8988T (cell line): Measurements from ENCODE around the gene MPPED2.

Experiments used
- DNase-seq: peaks from one replicate; pipeline ENCODE4 v3.0.0; 2011

The MPPED2 gene, protein sequence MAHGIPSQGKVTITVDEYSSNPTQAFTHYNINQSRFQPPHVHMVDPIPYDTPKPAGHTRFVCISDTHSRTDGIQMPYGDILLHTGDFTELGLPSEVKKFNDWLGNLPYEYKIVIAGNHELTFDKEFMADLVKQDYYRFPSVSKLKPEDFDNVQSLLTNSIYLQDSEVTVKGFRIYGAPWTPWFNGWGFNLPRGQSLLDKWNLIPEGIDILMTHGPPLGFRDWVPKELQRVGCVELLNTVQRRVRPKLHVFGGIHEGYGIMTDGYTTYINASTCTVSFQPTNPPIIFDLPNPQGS

DNA sequence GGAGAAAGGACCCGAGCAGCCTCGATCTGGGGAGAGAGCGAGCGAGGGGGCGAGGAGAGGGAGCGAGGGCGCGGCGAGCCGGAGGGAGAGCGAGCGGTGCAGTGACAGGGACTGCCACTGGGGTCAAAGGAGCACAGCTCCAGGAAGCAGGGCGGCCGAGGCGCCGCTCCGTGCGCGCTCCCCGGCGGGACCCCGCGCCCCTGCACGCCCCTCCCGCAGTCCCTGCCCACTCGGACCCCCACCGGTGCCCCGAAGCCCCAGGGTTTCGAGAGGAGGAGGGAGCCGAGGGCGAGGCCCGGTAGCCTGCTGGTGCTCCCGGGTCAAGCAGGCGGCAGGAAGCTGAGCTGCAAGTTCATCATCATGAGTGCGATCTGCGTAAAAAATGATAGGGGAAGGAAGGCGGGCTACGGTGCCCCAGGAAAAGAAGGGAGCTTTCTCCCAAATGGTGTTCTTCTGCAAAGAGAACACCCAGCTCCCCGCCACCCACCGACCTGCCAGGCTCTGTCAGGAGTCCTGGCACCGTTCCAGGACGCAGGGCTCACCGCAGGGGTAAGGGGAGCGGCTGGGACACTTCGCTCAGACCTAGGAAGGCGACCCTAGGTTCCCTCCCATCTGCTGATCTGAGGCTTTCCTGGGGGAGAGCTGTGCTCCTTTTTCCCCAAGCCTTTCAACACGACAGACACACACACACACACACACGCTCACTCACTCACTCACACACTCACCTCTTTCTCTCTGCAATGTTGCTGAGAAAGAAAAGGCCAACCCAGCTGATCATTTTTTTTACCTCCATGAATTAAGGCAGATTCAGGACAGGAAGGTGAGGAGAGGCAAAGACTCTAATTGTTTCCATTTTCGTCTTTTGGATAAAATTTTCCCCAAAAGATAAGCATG lies at the start of gene MPPED2:
Gene MPPED2 (minus strand): TSS at position 103 of the 894 bp plus-strand sequence. CDS start 5,980 bp downstream, outside the sequence.
- peak; percentile 83 for DNase-seq

DNA sequence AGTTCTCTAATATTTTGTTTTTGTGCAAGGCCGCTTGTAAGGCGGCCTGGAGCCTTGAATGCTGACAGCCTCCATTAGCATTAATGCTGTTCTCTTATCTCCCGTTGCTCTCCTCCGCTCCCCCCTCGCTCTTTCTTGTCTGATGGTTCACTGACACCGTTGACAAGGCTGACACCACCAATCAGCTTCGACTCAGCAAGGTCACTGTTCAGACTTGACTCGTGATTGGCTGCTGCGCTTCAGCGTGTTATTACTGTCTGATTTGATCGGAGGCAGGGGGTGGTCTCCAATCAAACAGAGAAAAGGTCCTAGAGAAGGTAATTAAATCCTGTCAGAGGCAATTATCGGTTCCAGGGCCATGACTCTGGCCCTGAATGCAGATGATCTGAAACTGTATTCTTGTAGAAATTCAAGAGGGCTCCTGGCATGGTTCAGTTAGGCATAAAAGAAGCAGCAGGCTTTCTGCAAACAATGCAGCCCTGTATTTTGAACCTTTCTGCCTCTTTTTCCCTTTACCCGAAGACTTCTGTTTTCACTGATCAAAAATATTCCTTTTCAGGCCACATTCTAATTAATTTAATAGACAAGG lies 49.3 kb upstream of the MPPED2 start:
- DNase-seq, result peak; percentile 21

DNA sequence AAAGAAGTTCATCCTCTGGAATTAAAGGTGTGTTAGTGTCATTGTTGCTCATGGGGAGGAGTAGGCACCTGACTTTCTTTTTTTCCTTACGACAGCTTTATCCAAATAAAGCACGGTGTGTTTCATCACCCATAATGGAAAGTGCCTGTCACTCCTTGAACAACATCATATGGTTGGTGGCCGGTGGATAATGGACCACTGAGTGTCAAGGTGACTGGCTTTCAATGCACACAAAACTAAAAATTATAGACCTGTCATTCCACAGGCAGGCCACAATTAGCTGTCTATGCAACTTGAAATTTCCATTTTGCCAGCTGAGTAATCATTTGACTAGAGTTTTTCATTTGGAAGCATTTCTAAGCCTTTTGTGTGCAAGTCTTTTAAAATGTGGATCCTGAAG lies 45.0 kb upstream of the MPPED2 start:
- no peak for DNase-seq

DNA sequence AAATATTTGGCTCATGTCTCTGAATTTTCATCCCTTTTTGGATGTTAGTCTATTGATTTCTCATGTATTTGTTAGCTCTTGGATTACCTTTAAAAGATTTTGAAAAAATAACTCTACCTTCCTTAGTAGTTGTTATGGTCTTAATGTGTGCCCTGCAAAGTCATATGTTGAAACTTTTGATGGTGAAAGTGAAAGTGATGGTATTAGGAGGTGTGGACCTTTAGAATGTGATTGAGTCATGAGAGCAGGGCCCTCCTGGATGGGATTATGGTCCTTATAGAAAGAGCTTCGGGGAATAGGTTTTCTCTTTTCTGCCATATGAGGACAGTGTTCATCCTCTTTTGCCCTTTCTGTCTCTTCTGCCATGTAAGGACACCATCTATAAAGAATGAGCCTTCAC lies 33.6 kb upstream of the MPPED2 start:
- DNase-seq, result no peak

DNA sequence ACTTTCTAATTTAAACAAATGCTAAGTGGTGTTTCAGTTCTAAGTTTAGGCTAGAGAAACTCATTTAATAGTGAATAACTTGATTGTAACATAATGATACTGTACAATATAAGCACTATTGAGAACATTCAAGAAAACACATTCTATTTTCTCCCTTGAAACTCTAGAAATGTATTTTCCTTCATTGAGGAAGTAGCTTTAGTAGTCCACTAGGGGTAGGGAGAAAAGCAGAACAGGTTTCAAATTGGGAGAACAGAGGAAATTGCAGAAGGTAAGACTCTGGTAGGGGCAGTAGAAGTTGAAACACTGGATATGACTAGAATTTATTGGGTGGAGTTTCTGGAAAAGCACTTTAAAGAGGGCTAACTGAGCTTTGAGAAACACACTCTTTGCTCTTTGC lies 31.6 kb upstream of the MPPED2 start:
- DNase-seq, result no peak

DNA sequence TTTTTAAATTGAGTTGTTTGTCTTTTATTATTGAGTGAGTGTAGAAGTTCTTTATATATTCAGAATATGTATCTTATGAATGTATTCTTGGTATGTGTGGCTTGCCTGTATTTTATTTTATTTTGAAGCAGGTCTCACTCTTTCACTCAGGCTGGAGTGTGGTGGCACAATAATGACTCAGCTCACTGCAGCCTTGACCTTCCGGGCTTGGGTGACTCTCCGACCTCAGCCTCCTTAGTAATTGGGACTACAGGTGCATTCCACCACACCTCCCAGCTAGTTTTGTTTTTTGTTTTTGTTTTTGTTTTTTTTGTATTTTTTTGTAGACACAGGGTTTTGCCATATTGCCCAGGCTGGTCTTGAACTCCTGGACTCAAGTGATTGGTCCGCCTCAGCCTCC lies 24.5 kb upstream of the MPPED2 start:
- DNase-seq, result no peak

DNA sequence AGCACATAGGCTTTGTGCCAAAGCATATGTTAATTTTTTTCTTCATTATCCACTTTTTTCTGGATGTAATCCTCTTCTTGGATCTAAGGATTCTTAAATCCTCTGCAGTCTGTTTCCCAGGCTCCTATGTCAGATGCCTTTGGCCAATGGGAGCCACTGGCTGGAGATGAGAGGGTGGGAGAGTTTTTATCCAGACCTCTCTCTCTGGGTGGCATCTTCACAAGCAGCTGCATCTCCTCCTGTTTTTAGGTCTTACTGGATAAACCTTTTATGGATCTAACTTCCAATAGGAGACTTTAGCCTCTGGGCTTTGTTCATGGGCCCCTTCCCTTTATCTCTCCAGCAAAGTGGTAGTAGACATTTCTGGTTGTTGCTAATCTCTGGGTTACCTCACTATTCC lies 22.4 kb upstream of the MPPED2 start:
- DNase-seq, result no peak

DNA sequence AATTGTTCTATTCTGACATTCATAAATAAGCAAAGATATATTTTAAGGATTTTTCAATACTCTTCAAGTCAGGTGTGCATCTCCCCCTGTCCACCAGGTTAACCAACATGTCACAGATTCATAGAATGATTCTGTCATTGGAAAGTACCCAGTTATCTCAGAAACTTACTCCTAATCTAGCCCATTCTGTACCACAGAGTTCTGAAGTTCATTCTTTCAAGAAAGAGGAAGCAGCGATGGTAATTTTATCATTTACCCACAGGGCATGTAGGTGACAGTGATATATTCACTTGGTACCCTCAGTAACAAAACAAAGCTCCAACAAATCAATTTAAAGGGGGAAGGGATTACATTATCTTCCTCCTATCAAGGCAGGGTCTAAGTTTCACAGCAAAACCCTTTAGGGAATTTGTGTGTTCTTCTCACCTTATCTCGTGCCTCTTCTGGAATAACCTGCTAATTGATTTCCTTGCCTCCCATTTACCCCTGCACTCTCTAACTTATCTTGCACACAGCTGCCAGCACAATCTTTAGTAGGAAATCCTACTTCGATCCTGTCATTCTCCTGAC lies 19.0 kb upstream of the MPPED2 start:
- DNase-seq, result no peak

DNA sequence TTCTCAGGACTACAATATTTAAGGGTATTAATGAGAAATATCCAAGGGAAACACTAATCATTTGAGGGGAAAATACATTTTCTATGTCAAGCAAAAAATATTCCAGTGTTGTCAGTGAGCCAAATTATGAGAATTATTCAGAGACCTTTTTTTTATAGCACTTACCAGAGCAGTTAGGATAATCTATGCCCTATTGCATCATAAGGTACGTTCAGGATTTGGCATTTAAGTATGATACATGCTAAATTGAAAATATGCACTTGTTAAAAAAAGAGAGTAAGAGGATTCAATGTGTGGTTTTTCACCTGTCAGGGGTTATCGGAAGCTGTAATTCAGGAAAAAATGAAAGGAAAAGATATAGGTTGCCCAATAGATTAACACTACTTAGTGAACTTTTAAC lies 17.2 kb upstream of the MPPED2 start:
- no peak for DNase-seq

DNA sequence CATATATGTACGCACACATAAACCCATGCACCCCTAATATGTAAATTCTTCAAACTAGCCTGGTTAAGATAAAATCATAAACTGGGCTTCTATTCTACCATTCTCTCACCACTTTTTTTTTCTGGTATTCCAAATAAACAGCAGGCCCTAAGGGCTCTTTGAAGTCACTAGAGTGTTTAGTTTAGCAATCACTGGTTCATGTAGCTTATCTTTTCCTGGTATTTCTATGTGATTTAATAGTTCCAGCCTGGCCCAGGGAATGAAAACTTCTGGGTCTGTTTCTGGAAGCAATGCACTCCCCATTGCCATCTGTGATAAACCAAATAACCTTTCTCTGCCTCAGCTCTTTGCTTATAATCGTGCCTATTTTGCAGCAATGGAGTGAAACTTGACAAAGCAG lies 10.7 kb upstream of the MPPED2 start:
- no peak for DNase-seq

DNA sequence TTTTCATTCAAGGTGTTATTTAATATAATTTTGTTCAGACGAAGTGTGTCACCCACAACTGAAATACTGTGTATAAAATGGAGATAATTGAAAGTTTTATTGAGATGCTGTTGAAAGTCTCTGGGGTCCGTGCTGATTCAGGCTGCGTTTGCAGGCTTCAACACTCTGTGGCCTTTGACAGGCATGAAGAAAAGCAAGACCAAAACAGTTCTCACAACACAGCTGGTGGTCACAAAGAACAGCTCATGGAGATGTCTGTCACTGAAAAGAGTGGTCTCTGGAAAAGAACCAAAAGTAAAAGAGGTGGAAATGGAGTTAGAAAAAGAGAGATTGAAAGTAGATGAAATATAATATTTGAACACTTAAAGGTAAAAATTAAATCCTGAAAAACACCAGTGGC lies 9.8 kb upstream of the MPPED2 start:
- no peak for DNase-seq

DNA sequence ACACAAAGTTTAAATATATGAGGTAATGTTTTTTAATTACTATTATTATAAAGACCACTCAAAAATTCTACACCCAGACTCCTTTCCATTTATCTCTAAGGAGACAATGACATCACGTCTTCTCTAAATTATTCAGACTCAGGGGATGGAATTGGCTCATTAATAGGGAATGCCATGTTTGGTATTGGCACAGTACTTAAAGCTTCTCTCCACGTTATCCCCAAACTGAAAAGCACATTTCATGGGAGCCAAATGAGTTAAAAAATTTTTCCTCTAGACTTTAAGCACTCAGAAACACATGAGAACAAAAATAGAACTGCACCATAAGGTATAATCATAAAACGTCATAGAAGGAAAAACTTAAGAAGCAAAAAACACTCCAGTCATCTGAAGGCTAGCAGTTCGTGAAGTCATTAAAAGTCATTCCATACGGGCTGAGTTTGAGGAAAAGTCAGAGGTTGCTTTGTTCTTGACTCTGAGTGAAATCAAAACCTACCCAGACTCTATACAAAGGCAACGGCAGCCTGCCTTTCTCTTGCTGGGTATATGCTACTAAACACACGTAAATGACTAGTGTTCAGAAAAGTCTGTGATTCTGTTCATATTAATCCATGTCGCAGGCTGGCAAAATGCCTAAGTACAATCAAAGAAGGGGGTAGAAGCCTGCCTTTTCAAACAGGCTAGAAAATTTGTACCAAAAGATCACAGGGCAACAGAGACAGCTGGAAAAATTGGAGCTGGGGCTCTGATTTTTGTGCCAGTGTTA lies 8.7 kb upstream of the MPPED2 start:
- DNase-seq, result no peak

DNA sequence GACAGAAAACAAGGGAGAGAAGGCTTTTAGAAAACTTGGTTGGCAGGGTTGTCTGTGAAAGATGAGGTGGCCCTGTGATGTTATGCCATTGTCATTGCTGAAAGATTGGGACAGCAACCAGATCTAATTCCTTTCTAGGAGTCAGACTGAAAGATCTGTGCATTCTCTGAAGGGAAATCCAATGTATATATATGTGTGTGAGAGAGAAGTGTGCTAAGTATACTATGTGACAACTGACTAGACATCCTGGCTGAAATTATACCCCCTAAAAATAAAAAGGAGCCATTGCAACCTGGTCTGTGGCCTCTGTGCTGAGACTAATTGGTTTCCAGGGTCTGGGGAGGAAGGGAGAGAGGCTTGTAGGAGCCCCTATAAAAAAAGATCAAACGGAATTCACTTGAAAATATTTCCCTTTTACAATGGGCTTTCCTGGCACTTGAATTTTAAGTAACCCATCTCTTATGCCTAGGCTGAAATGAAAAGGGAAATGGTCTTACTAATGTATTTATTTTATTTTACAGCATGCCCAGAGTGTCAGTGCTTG lies 1.2 kb upstream of the MPPED2 start:
- DNase-seq, result no peak

DNA sequence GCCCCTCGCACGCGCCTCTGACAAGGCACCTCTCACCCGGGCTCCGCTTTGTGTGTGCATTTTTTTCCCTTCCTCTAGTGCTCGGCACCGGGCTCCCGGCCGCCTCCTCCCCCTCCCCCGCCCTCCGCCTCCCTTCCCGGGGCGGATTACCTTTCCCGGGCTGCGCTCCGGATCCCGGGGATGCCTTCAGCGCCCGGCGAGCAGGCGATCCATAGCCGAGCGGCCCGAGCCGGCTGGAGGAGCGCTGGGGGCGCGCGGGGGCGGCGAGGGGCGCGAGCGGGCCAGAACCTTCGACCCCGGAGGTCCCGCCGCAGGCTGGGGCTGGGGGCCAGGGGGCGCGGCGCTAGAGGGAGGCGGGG lies 282 bp downstream of the MPPED2 start:
- no peak for DNase-seq

DNA sequence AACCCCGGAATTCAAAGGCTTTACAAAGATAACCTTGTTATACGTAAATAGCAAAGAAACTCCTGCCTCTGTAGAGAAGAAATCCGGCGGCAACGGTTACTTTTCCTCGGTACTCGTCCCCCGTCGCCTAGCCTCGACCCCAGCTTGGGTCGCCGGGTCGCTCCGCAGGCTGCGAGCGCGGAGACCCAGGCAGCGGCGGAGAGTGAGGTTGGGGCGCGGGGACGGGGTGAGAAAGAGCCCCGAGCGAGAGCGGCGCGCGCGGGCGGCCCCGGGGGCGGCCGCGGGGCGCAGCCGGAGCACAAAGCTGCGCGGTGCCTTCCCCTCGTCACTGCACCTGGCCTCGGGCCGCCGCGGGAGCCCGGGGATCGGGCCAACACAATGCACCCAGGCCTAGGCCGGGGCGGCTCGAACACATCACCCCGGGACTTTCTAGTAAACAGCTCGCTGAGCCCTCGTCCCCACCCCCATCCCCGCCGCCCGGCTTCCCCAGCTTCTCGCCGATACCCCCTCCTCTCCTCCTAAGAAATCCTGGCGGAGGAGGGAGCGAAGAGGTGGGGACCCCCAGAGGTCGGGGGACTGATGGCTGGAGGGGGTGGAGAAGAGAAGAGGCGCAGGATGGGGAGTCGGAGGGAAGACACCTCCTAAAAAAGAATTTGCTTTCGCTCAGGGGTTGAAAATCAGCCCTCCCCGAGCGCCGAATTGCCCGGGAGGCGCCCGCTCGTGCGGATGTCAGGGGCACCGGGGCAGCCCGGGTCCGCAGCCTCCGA lies 845 bp downstream of the MPPED2 start:
- peak; percentile 51 for DNase-seq

DNA sequence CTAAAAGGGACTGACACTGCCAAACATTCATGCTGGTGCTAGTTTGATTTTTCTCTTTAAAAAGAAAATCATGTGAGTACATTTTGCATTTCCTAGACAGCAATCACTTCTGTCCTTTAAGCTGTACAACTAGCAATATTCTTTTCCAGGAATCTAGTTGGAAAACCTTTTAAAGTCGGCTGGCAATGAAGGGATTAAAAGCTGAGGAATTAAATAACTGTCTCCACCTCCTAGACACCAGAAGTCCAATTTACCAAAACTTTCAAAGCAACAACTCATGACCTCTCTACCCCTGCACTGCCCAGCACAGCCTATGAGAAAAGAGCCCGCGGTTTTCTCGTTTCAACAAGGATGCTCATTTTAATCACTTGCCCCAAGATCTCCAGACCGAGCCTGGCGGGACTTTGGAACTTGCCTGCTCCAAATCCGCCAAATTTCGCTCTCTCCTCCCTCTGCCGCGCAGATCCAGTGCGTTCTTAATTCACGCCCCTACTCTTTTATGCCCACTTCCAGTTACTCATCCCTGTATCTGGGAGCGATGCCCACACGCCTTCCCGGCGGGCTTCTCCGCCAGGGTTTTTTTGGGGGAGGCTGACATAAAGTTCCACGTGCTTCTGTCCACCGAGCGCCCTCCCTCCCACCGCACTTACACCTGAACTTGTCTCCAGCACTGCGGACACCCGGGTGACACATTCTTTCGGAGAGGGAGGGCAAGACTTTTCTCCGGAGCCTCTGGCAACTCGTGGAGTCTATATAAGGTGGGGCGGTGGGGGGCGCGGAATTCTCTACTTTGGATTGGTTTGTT lies 2.5 kb downstream of the MPPED2 start:
- peak; percentile 29 for DNase-seq

DNA sequence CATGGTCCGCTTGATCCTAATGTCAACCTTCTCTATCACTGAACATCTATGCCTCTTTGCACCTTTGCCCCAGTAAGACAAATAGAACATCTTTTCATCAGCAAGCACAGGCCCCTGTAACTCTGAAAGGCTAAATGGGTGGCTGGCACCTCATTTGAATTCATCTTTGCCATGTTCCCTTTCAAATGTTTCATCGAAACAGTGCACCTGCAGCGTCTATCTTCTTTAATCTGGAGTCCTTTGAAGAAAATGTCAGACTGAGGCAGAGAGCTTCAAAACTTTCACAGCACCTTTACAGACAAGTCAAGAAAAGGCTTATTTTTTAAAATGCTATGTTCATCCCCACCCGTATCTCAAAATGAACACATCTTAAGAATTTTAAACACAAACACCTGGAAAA lies 3.4 kb downstream of the MPPED2 start:
- DNase-seq, result no peak

DNA sequence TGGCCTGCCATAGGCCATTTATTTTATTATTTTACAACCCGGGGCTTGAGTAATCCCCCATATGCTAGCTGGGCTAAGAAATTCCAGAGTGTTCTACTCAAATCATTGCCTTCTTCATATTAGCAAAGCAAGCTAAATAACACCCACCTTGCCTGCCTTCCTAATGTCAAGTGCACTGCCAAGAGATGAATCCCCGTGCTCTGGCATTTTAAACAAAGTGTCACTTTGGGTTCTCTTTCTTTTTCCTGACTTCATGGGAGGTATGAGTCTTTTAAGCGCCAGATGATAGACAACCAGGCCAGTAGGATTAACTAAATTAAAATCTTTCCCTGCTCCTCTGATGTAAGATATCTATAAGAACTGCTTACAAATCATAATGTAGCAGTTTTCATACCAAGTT lies 4.5 kb downstream of the MPPED2 start:
- no peak for DNase-seq

DNA sequence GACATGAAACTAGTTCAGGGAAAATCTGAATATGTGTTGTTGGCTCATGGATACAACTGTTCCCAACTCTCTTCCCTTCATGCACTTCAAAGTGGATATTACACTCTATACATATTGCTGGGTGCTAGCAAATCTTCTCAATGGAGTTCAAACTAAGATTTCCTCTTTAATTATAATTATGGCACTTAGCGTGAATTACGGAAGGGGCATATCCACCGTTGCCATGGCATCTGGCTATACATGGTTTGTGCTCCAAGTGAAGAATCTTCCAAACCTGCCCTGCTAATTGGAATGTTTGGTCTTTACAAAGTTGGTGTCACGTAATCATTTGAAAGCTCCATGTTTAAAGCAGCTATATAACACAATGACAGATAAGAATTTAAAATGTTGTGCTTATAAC lies 5.6 kb downstream of the MPPED2 start:
- no peak for DNase-seq

DNA sequence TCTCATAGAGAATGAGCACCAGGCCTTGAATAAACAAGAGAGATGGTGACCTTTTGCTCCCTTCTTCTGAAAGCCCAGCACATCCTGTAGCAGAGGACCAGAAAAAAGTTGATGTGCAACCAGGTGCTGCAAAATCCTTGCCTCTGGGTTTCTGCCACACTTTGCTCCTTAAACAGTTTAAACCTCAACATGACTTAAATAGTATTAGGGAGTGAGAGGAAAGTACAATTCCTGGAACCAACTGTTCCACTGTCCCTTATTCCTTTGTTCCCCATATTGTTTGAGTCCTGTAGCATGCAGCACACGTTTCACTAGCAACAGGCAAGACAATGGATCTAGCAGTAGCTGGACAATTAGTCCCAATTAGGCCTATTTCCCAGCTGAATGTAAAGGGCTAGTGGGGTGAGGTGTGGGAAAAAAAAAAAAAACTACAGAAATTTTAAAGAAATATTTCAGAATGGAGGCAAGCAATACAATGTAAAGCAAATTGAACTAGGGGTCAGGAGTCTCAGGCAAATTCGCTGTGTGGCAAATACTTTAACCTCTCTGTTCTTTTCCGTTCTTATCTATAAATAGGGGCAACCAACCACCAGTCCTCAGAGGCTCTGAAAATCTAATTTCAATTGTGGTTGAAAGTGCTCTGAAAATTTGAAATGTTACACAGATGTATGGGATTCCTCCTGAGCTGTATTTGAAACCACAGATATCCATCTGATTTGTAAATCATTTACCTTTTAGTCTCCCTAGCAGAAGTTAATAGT lies 6.6 kb downstream of the MPPED2 start:
- DNase-seq, result no peak
